HG03095 (cell line): ENCODE results near the gene CASP7.

Source experiments
- ATAC-seq: cut with Tn5 transposase; IDR thresholded peaks from one replicate; pipeline ENCODE4 v1.9.1; 2021; ENCODE audit warnings: moderate library complexity; ENCODE audit not compliant: unreplicated experiment

CASP7 gene

GRCh38 chr10:113711142-113711541 lies 31.4 kb downstream of the CASP7 start:
- ATAC-seq: no peak

GRCh38 chr10:113712024-113712423 lies 32.3 kb downstream of the CASP7 start:
- no peak for ATAC-seq

DNA sequence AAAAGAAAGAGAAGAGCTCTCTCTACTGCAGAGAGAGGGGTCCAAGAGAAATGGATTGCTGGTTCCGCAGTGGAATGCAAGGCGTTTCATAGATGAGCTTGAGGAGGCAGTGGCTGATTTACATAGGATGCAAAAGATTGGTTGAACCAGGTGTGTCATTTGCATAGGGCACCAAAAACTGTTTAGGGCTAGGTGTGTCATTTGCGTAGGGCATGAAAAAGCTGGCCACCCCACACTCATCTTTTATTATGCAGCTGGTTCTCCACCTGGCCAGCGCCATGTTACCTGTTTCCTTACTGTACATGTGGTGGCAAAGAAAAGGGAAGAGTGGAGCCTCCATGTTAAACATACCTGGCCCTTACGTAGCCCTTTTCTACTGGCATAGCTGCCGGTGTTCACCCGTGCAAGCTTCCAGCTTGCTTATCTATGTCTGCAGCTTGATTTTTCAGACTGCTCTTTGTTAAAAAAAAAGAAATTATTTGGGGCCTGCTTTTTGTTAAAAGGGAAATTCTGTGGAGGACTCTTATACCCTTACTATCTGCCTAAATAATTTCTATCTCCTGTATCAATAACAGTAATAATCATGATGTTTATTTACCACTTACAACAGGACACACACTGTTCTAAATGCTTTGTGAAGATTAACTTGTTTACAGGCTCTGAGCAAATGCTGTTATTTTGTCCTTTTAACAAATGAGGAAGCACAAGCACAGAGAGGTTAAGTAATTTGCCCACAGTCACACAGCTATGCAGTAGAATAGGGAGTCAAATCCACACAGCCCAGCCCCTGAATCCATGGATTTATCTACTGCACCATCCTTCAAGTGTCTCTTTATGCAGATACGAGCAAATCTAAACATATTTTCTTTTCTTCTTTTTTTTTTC lies 33.3 kb downstream of the CASP7 start:
- no peak for ATAC-seq

- no peak for ATAC-seq
Measured at GRCh38 chr10:113713640-113713982, 33.9 kb downstream of the CASP7 start.

GRCh38 chr10:113716109-113716910 lies 36.6 kb downstream of the CASP7 start:
- no peak for ATAC-seq

GRCh38 chr10:113718969-113719822 lies 39.5 kb downstream of the CASP7 start:
- no peak for ATAC-seq

DNA sequence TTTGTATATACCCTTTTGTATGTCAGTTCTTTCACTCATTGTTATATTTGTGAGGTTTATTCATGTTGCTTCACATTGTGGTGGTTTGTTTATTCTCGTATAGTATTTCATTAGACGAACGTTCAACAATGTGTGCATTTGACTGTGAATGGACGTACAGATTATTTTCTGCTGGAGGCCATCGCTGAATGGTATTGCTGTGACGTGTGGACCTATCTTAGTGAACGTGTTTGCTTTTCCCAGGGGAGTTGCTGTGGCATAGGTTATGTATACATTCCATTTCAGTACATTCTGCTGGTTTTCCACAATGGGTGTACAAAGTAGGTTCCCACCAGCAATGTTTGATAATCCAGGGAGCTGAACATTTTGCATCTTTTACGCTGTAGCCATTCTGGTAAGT lies 40.7 kb downstream of the CASP7 start:
- ATAC-seq: no peak

DNA sequence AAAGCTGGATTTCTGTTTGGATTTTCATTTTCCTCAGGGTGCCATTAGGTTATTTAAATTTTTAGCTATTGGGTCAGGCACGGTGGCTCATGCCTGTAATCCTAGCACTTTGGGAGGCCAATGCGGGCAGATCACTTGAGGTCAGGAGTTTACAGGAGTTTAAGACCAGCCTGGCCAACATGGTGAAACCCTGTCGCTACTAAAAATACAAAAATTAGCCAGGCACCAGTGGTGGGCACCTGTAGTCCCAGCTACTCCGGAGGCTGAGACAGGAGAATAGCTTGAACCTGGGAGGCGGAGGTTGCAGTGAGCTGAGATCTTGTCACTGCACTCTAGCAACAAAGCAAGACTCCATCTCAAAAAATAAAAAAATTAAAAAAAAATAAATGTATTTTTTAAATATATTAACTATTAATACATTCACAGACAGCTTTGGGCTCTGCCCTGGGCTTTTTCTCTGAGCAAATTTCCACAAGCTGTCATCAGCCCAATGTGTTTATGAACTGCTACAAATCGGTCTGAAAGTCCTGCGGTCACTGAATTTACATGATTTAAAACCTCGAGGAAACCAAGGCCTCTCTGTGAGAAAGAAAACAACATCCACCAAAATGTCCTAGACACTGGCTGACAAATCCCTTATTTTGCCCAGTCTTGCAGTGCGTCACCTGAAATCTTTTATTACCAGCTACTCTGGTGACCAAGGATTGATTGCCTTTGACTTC lies 52.6 kb downstream of the CASP7 start:
- no peak for ATAC-seq

DNA sequence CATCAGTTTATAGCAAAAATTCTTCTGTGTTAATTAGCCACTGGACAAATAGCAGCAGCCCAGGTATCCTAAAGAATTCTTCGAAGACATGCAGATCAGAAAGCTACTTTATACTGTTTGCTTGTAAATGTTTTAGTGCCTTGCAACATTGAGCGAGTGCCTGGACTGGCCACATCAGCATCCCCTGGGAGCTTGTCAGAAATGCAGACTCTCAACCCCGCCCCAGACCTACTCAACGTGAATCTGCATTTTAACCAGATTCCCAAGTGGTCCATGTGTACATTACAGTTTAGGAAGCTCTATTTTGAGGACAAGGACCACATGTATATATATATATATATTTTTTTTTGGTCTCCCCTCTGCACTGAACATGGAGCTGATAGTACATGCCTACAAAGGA lies 53.3 kb downstream of the CASP7 start:
- ATAC-seq: no peak

DNA sequence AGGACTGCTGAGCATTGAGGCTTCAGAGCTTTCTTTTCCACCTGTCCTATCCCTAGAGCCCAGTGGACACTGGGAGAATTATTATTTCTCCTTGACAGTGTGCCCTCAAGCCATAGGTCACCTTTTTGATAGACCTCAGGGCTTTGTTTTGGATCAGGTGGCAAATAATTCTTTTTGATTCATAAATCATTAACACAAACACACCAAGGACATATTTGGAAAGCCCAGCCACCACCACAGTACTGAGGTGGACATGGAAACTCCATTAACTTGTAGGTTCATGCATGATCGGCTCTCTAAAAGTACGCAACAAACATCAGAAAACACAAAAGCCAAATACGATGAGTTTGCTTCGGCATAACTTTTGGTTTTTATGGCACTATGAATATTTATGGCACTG lies 53.9 kb downstream of the CASP7 start:
- ATAC-seq: no peak

GRCh38 chr10:113735913-113736312 lies 56.2 kb downstream of the CASP7 start:
- ATAC-seq: peak; percentile 77

- ATAC-seq: no peak
Measured at GRCh38 chr10:113736576-113736975, 56.9 kb downstream of the CASP7 start.

DNA sequence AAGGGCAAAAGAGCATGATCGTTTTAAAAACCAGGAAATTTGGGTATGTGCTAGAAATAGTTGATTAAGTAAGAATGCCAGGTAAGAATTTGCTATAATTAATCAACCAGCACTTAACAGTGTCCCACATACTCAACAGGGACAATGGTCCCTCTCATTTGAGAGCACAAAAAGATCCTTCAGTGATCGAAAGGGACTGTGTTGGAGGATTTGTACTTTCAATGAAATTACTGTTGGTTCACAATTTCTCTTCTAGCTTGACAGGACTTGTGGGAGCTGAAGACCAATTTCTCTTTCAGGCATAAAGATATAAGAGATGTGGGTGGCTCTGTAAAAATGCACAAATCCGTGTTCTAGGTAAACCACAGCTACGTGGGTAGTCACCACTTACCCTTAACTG lies 59.3 kb downstream of the CASP7 start:
- ATAC-seq: no peak

- no peak for ATAC-seq
Measured at GRCh38 chr10:113739577-113739976, 59.9 kb downstream of the CASP7 start.

GRCh38 chr10:113740850-113741249 lies 61.1 kb downstream of the CASP7 start:
- no peak for ATAC-seq

DNA sequence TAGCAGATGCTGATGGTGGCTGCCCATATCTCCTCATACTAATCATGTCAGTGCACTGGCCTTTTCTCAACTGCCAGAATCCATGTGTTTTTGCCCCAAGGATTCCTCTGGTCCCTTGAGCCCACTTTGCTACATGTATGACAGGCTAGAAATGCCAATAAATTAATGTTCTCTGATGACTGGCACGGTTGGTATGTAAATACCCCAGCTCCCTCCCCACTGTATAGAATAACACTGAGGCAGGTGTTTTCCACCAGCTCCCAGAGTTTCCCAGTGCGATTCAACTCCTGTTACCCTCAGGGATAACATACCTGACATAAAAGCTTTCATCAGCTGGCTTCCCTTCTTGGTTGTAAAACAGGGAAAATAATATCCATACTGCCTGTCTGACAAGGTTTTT lies 62.8 kb downstream of the CASP7 start:
- ATAC-seq: no peak

- ATAC-seq: no peak
Measured at GRCh38 chr10:113743594-113743993, 63.9 kb downstream of the CASP7 start.

DNA sequence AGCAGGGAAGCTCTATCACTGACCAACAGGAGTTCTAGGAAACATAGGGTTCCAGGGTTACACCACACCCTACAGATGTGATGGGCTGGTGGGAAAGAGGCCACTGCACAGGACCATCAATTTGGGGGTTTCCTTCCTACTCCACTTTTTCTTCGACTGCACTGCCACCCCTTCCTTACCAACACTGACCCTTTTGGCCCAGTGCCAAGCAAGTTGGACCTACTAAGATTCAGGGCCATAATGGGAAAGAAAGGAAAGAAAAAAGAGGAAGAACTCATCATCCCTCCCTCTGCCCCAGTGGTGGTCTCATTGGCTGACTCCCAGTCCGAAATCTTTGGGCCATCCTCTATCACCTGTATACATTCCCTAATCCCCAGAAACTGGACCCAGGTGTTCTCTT lies 65.7 kb downstream of the CASP7 start:
- no peak for ATAC-seq

GRCh38 chr10:113746217-113746957 lies 66.7 kb downstream of the CASP7 start:
- ATAC-seq: no peak

DNA sequence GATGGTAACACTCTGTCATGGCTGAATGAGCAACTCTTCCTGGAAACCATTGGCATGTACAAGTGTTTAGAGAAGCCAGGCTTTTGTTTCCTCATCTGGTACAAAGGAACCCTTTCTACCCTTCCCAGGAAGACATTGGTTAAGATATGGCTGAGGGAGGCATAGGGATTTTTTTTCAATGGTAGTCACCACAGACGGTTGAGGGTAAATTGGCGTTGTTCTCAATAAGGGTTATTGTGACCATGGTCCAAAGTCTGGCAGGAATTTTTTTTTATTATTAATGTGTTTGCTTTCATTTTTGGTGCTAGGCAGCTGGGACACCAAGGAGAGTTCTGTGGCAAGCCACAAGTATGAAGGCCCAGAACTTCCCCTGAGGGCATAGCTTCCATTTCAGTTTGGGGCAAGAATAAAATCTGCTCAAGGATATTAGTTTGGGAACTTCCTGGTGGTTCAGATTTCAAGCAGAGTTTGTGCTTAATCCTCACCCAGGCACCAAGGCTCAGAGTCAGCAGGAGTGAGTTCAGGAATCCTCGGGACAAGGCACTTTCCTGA lies 71.5 kb downstream of the CASP7 start, which contains the start of gene PLEKHS1:
Gene PLEKHS1, plus strand, starts transcription at position 502 of the 552 bp plus-strand sequence. CDS start 3,596 bp downstream, outside the sequence.
- ATAC-seq: no peak
